Measurements from ENCODE around the gene ACADM.
"Not testable (repeated sequence)": the region's sequence is repeated elsewhere in the genome, so short reads cannot be mapped to it uniquely, and the experiment has no call there.

The ACADM gene

DNA sequence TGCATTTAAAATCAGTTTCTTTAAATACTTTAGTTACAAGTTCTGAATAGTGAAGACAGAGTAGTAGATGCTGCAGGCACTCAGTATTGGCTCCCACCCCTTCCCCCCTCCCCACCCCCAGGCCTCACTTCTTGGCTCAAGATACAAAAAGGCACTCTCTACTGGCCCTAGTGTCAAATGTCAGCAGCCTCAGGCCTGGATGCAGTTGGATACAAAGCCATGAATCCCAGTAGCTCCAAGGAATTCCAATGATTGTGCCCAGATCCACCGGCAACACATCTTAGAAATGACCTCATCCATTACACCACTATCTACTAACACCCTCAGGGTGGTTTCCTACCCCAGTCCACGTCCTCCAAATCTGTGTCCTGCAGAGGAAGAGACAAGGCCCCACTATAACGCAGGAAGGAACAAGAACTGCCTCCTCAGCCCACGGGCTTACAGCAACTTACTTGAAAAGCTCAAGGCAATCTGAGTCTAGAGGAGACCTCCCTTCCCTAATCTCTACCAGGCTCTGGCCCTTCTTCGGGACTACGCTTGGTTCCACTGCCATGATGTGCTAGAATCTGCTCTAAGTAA lies 17.6 kb downstream of the ACADM start:
- no peak for DNase-seq

DNA sequence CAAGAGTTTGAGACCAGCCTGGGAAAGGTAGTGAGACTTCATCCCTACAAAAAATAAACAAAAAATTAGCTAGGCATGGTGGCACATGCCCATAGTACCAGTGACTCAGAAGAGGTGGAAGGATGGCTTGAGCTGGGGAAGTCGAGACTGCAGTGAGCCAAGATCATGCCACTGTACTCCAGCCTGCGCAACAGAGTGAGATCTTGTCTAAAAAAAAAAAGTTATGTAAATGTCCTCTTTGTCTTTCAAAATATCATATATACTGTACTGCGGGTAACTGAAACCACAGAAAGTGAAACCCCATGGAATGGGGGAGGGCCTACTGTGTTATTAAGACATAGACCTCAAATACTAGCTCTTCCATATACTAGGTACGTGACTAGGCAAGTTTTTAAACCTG lies 20.8 kb downstream of the ACADM start:
- no peak for DNase-seq

DNA sequence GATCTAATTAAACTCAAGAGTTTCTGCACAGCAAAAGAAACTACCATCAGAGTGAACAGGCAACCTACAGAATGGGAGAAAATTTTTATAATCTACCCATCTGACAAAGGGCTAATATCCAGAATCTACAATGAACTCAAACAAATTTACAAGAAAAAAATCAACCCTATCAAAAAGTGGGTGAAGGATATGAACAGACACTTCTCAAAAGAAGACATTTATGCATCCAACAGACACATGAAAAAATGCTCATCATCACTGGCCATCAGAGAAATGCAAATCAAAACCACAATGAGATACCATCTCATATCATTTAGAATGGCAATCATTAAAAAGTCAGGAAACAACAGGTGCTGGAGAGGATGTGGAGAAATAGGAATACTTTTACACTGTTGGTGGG lies 32.7 kb downstream of the ACADM start:
- DNase-seq: not testable (repeated sequence)

DNA sequence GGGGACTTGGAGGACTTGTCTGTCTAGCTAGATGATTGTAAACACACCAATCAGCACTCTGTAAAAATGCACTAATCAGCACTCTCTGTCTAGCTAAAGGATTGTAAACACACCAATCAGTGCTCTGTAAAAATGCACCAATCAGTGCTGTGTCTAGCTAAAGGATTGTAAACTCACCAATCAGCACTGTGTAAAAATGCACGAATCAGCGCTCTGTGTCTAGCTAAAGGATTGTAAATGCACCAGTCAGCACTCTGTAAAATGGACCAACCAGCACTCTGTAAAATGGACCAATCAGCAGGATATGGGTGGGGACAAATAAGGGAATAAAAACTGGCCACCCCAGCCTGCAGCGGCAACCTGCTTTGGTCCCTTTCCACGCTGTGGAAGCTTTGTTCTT lies 34.0 kb downstream of the ACADM start:
- DNase-seq: not testable (repeated sequence)

DNA sequence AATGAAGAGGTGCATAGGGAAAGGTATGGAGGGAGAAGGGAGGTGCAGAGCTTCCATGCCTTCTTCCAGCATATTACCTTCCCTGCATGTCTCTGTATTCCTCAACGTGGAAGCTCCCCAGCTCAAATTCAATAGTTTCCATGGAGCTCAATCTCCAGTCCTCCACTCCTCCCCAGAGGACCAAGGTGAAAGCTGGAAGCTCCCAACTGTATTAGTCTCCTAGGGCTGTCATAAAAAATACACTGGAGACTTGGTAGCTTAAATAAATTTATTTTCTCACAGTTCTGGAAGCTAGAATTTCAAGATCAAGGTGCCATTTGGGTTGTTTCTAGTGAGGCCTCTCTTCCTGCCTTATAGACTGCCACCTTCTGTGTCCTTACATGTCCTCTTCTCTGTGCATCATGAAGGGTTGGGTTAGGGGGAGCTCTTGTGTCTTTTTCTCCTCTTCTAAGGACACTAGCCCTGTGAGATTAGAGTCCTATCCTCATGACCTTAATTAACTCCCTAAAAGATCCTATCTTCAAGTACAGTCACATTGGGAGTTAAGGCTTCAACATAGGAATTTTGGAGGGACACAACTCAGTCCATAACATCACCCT lies 39.6 kb downstream of the ACADM start:
- no peak for DNase-seq

DNA sequence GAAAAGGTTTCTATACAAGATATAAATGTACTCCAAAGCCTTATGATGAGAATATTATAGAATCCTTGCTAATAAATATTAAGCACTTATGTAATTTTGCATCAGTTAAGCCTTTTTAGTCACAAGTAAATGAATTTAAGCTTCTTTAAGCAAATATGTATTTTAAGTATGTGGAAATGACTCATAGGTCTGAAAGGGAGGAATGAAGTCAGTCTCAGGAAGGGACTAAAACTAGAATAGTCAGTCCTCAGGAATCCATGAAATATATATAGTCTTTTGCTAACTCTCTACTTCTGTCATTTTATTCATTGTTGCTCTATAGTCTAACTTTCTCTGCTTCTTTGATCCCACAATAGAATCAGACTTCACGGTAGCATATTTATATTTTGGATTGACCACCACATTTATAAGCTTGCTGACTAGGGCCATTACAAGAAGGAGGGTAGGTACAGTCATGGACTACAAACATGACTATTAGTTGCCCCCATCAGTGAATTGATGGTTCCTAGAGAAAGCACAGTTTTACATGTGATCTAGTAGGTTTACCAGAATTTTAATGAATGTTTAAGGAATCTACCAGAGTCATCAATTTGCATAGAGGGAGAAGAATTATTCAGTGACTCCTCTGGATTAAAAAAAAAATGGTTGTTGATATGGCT lies 41.3 kb downstream of the ACADM start:
- no peak for DNase-seq

DNA sequence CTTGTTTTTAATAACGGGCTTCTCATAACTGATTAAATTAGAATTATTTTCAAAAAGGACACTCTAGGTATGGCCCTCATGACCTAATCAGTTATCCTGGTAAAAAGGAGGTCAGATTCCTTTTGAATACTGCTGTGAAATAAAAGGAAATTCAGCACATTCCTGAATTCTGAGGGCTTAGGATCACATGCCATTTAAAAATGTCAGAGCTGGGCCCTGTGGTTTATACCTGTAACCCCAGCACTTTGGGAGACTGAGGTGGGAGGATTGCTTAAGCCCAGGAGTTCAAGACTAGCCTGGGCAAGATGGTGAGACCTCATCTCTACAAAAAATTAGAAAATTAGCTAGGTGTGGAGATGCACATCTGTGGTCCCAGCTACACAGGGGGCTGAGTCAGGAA lies 43.5 kb downstream of the ACADM start:
- no peak for DNase-seq

DNA sequence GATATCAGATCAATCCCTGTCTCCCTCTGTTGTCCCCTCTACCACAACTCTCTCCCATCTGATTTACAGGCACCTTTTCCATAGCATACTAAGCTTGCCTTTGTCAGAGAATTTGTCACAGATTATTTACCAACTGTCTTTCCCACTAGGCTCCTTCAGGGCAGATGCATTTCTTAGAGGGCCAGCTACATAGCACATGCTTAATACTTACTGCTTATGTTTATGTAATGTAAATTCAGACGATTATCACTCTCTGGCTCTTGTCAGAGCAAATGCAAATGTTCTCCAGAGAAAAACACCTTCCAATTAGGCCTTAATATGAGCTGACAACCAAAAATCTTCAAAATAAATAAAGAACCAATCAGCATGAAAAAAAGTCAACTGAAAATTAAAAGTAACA lies 46.3 kb downstream of the ACADM start:
- DNase-seq: no peak

DNA sequence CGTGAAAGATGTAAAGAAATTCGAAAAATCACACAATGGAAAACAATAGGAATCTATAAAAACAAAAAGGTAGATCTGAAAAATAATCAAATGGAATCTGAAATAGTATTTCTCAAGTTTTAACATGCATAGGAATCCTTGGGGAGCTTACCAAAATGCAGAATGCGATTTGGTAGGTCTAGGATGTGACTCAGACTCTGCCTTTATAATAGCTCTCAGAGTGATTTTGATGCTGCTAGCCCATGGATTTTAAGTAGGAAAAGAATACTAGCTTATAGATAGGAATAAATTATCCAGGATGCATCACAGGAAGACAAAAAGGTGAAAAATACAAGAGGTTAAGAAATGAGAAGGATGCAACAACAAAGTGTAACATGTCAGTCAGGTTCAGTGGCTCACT lies 47.5 kb downstream of the ACADM start:
- no peak for DNase-seq

DNA sequence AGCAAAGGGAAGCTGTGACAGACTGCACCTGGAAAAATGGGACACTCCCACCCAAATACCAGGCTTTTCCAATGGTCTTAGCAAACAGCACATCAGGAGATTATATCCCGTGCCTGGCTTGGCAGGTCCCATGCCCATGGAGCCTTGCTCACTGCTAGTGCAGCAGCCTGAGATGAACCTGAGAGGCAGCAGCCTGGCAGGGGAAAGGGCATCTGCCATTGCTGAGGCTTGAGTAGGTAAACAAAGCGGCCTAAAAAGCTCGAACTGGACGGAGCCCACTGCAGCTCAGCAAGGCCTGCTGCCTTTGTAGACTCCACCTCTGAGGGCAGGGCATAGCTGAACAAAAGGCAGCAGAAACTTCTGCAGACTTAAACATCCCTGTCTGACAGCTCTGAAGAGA lies 53.3 kb downstream of the ACADM start:
- DNase-seq: not testable (repeated sequence)

DNA sequence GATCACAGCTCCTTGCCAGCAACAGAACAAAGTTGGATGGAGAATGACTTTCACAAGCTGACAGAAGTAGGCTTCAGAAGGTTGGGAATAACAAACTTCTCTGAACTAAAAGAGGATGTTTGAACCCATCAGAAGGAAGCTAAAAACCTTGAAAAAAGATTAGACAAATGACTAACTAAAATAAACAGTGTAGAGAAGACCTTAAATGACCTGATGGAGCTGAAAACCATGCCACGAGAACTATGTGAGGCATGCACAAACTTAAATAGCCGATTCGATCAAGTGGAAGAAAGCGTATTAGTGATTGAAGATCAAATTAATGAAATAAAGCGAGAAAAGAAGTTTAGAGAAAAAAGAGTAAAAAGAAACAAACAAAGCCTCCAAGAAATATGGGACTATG lies 54.2 kb downstream of the ACADM start:
- DNase-seq: not testable (repeated sequence)

DNA sequence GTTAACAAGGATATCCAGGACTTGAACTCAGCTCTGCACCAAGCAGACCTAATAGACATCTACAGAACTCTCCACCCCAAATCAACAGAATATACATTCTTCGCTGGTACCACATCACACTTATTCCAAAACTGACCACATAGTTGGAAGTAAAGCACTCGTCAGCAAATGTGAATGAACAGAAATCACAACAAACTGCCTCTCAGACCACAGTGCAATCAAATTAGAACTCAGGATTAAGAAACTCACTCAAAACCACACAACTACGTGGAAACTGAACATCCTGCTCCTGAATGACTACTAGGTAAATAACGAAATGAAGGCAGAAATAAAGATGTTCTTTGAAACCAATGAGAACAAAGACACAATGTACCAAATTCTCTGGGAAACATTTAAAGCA lies 55.7 kb downstream of the ACADM start:
- not testable (repeated sequence) for DNase-seq

DNA sequence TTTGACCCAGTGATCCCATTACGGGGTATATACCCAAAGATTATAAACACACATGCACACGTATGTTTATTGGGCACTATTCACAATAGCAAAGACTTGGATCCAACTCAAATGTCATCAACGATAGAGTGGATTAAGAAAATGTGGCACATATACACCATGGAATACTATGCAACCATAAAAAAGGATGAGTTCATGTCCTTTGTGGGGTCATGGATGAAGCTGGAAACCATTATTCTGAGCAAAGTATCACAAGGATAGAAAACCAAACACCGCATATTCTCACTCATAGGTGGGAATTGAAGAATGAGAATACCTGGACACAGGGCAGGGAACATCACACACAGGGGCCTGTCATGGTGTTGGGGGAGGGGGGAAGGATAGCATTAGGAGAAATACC lies 59.4 kb downstream of the ACADM start:
- not testable (repeated sequence) for DNase-seq

DNA sequence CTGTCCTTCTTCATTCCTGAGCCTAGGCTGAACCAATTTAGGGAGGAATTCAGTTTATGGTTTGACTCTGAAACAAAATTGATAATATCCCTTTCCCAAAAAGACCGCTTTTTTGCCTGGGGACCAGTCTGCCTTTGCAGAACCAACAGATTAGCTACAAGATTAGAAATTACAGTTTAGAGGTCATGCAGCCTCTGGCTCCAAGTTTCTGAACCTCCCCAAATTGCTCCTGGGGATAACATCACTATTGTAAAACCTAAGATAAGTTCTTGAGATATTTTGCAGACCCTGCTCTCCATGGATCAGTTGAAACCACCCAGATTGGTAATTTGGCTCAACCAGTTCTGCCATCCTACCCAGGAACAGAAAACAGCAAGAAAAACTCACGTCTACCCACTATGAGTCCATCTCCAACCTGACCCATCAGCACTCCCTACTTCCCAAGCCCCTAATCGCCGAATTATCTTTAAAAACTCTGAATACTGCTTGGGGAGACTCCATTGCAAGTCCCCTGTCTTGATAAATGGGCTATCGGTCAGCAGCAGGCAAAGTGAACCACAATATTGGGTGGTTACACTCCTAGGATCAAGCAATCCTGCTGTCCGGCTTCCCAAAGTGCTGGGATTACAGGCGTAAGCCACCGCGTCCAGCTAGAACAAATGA lies 60.9 kb downstream of the ACADM start:
- DNase-seq: no peak

DNA sequence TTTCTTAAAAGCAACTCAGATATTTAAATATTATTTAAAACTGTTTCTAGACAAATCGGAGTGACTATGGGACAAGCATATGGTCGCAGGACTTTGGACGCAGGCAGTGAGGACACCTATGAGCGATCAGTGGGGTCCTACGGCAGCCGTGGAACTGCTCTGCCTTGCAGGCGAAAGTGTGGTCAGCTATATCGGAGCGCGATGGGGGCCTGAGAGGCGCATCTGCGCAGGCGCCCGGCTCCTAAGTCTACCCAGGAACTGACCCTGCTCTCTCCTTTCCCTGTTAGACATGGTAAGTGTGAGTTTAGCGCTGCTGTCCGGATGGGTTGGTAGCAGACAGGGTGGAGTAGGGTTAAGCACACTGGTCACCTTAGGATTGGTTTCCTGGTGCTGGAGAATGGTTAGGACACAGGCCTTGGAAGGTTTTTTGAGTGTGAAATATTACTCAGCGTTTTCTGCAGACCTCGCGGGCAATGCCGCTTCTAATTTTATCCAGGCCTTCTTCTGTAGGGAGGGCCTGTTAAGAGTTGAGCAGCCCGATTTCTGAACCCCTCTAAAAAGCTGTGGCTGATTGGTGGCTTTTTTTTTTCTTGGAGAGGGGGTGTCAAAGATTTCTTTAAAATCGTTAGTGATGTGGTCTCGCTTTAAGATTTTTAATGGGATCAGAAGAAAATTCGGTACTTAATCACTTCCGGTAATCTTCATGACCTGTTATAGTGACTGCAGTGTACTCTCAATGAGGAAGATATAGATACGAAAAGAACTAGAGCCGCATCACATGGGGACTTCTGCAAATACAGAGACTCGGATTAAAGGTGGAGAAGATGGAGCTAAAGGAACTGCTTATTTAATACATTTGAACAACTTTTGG lies 61.7 kb downstream of the ACADM start, which contains the start of gene RABGGTB:
Gene RABGGTB, plus strand, starts transcription at position 274 of the 871 bp plus-strand sequence. Its CDS starts 16 bp downstream, at position 290.
- DNase-seq: peak; percentile 95

DNA sequence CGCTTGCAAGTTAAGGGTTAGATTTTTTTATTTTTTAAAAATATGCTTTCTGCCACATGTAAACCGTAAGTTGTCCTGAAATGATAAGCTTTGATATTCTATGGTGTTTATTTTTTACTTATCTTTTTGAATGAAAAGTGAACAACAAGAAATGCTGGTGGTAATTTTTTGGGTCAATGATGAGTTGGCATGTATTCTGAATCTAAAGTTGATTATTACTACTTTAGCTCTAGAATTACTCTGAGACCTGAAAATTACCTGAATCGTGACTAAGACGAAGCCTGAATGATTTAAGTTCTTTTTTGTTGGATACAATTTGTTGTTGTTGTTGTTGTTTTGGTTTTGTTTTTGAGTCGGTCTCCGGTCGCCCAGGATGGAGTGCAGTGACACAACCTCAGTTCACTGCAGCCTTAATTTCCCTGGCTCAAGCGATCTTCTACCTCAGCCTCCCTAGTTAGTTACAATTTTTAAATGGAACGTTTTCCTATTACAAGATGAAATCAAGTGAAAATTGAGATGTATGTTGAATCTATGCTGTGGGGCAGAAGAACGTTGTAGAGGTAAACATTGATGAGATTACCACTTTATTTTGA lies 62.5 kb downstream of the ACADM start:
- DNase-seq: no peak

DNA sequence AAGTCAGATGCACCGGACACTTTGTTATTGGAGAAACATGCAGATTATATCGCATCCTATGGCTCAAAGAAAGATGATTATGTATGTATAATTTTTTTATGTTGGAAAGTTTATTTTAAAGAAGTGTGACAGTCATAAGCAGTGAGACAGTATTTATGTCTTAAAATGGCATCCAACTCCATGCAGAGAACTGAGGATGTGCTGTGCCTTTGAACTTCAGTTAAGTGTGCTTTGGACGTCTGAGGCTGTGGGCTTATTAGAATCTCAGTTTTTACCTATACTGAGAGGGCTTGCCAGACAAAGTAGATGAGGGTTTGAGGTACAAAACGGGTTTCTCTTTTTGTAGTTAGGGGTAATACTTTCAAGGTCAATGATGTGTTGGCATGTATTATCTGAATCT lies 63.0 kb downstream of the ACADM start:
- no peak for DNase-seq

DNA sequence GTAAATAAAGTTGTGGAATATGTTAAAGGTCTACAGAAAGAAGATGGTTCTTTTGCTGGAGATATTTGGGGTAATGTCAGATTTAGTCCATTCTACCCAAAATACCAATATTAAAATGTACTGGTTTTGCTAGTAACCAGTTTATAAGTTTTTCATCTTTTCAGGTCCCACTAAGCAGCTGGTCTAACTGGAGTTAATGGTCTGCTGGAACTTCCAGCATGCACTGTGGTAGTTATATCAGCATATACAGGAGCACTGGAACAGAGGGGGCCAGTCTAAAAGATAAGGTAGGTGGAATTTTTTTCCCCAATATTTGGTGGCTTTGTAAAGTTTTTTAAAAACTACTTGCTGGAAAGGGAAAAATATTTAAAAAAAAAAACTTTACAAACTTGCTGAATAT lies 65.5 kb downstream of the ACADM start:
- DNase-seq: no peak

DNA sequence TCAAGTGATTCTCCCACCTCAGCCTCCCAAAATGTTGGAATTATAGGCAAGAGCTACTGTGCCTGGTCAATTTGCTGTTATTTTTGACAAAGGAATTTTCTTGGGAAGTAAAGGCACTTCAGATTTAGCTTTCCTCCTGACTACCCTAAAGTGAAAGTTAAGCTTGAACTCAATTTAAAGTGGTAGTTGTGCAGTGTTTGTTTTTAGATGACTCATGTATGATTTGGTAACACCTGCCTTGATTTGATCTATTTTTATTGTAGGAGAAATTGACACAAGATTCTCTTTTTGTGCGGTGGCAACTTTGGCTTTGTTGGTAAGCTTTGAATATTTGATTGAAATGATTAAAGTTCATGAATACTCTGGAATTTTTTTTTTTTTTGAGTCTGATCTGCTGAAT lies 66.5 kb downstream of the ACADM start:
- DNase-seq: no peak

DNA sequence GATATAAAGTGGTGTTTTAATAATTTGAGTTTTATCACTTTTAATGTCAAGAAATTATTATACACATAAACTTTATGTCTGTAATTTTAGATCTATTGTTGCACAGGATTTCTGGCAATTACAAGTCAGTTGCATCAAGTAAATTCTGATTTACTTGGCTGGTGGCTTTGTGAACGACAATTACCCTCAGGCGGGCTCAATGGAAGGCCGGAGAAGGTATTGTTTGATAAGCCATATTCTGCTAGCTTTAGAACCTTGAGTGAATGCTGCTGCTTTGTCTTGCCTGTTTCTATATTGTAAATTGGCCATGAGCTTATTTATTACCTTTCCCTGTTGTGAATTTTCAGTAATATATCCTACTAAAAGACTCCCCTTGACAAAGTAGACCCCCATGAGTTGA lies 67.6 kb downstream of the ACADM start:
- DNase-seq: no peak

DNA sequence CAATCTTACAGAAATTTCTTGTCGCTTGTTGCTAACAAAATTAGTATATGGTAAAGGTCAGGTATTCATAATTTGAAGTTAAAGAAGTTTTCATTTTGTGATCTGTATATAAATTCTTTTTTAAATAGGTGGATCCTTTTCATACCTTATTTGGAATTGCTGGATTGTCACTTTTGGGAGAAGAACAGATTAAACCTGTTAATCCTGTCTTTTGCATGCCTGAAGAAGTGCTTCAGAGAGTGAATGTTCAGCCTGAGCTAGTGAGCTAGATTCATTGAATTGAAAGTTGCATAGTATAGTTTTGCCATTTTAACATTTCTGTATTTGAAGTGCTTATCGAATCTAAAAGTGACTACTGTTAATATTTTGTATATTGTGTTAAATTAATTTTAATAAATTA lies 69.9 kb downstream of the ACADM start:
- DNase-seq: no peak

DNA sequence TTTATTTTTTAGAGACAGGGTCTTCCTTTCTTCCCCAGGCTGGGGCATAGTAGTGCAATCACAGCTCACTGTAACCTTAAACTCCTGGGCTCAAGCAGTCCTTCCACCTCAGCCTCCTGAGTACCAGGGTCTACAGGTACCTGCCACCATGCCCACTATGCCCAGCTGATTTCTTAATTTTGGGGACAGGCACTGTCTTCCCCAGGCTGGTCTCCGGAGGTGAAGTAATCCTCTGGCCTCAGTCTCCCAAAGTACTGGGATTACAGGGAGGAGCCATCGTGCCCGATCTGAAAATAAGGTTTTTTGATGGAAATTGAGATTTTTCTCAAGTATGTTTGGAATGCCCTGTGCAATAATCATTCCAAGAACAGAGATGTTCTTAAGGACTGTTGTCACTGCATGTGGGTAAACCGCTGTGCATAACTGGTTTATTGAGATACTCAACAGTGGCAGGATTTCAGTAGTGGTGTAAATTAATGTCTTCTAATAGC lies 71.2 kb downstream of the ACADM start:
- DNase-seq: no peak
